ES-I3 (cell line): Measurements from ENCODE around the gene RREB1.

Experiments
- H3K36me3 ChIP-seq: 2 replicates; pipeline ENCODE4 v1.6.1; 2013; ENCODE audit warnings: mild to moderate bottlenecking, low read length, control low read depth, moderate library complexity; ENCODE audit not compliant: insufficient read depth
- H3K4me1 ChIP-seq: 2 replicates; pipeline ENCODE4 v1.6.1; 2013; ENCODE audit warnings: mild to moderate bottlenecking, control low read depth, low read length; ENCODE audit not compliant: insufficient read depth
- H3K9ac ChIP-seq: 2 replicates; pipeline ENCODE4 v1.6.1; 2013; ENCODE audit warnings: low read depth, mild to moderate bottlenecking, low read length, moderate library complexity
- H3K9me3 ChIP-seq: 2 replicates; pipeline ENCODE4 v1.6.1; 2013; ENCODE audit warnings: mild to moderate bottlenecking, low read length, moderate library complexity; ENCODE audit not compliant: control insufficient read depth, insufficient read depth

The RREB1 gene

GRCh38 chr6:7241160-7241559 is 133.4 kb downstream of the RREB1 start:
- Histone ChIP-seq H3K4me1 (peaks cover 31% of the 10 kb centered on the region), H3K36me3 (no peaks in the 10 kb centered on the region), H3K9me3 (no peaks in the 10 kb centered on the region), H3K9ac (no peak overlapping the region)

- H3K9ac ChIP-seq = no peak overlapping the region; the same call in 1 of the 2 replicates
- H3K36me3 ChIP-seq = no peaks in the 10 kb centered on the region; the same call in 1 of the 2 replicates
- H3K9me3 ChIP-seq = no peaks in the 10 kb centered on the region
- H3K4me1 ChIP-seq = peaks cover 26% of the 10 kb centered on the region
These were observed 134.2 kb downstream of the RREB1 start for GRCh38 chr6:7241709-7242645.

- Histone ChIP-seq H3K9ac (no peak overlapping the region), H3K9me3 (no peaks in the 10 kb centered on the region), H3K4me1 (peaks cover 21% of the 10 kb centered on the region), H3K36me3 (no peaks in the 10 kb centered on the region; the same call in 1 of the 2 replicates)
These were observed 135.0 kb downstream of the RREB1 start for GRCh38 chr6:7242835-7243178.

- Histone ChIP-seq H3K9ac (no peak overlapping the region), H3K36me3 (no peaks in the 10 kb centered on the region; the same call in 1 of the 2 replicates), H3K9me3 (no peaks in the 10 kb centered on the region), H3K4me1 (peaks cover 20% of the 10 kb centered on the region)
These were observed 135.6 kb downstream of the RREB1 start for GRCh38 chr6:7243179-7243981.

GRCh38 chr6:7245668-7246393 is 138.1 kb downstream of the RREB1 start:
- no peaks in the 10 kb centered on the region for H3K9me3 ChIP-seq
- no peaks in the 10 kb centered on the region; the same call in 1 of the 2 replicates for H3K36me3 ChIP-seq
- H3K9ac ChIP-seq = no peak overlapping the region
- H3K4me1 ChIP-seq = peaks cover 20% of the 10 kb centered on the region

- Histone ChIP-seq H3K9me3 (no peaks in the 10 kb centered on the region), H3K4me1 (peaks cover 18% of the 10 kb centered on the region), H3K9ac (no peak overlapping the region), H3K36me3 (no peaks in the 10 kb centered on the region; the same call in 1 of the 2 replicates)
These were observed 138.8 kb downstream of the RREB1 start for GRCh38 chr6:7246401-7247178.

GRCh38 chr6:7247179-7247456 is 139.4 kb downstream of the RREB1 start:
- Histone ChIP-seq H3K4me1 (peaks cover 13% of the 10 kb centered on the region), H3K9me3 (no peaks in the 10 kb centered on the region), H3K9ac (no peak overlapping the region), H3K36me3 (no peaks in the 10 kb centered on the region; the same call in 1 of the 2 replicates)

- Histone ChIP-seq H3K9ac (no peak overlapping the region), H3K36me3 (no peaks in the 10 kb centered on the region; the same call in 1 of the 2 replicates), H3K4me1 (peaks cover 6% of the 10 kb centered on the region), H3K9me3 (no peaks in the 10 kb centered on the region)
These were observed 140.1 kb downstream of the RREB1 start for GRCh38 chr6:7247828-7248227.

- Histone ChIP-seq H3K36me3 (no peaks in the 10 kb centered on the region; the same call in 1 of the 2 replicates), H3K9ac (no peak overlapping the region), H3K4me1 (no peaks in the 10 kb centered on the region), H3K9me3 (no peaks in the 10 kb centered on the region)
These were observed 141.6 kb downstream of the RREB1 start for GRCh38 chr6:7249391-7249790.

- H3K4me1 ChIP-seq = no peaks in the 10 kb centered on the region
- H3K9ac ChIP-seq = no peak overlapping the region
- H3K36me3 ChIP-seq = no peaks in the 10 kb centered on the region; the same call in 1 of the 2 replicates
- H3K9me3 ChIP-seq = no peaks in the 10 kb centered on the region
These were observed 142.3 kb downstream of the RREB1 start for GRCh38 chr6:7249946-7250643.

GRCh38 chr6:7250812-7251211 is 143.1 kb downstream of the RREB1 start:
- H3K36me3 ChIP-seq = no peaks in the 10 kb centered on the region; the same call in 1 of the 2 replicates
- H3K9ac ChIP-seq = no peak overlapping the region
- no peaks in the 10 kb centered on the region for H3K9me3 ChIP-seq
- H3K4me1 ChIP-seq = no peaks in the 10 kb centered on the region

GRCh38 chr6:7251646-7252260 is 144.0 kb downstream of the RREB1 start:
- Histone ChIP-seq H3K4me1 (no peaks in the 10 kb centered on the region), H3K9ac (no peak overlapping the region), H3K9me3 (no peaks in the 10 kb centered on the region), H3K36me3 (no peaks in the 10 kb centered on the region; the same call in 1 of the 2 replicates)

GRCh38 chr6:7252390-7252789 is 144.6 kb downstream of the RREB1 start:
- H3K4me1 ChIP-seq = no peaks in the 10 kb centered on the region
- no peaks in the 10 kb centered on the region for H3K36me3 ChIP-seq
- no peak overlapping the region for H3K9ac ChIP-seq
- no peaks in the 10 kb centered on the region for H3K9me3 ChIP-seq
